GM18526 (cell line): ENCODE measurements around the gene LRRN3.

Experiments
- POLR2A ChIP-seq: IDR thresholded peaks from 3 replicates; pipeline ENCODE4 v1.6.1; 2011; ENCODE audit not compliant: insufficient read length; ENCODE audit errors: extremely low read depth

LRRN3 gene

DNA sequence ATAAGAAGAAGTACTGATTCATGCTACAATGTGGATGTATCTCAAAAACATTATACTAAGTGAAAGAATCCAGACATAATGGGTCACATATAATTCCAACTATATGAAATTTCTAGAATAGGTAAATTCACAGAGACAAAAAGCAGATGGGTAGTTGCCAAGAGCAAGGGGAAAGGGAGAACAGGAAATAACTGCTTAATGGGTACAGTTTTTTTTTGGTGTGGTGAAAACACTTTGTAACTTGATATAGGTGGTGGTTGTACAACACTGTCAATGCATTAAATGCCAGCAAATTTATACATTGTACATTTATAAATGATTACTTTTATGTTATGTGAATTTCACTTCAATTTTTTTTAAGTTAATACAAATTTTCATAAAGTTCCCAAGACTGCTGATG is 19.4 kb upstream of the LRRN3 start:
- TF ChIP-seq POLR2A, result no peak

DNA sequence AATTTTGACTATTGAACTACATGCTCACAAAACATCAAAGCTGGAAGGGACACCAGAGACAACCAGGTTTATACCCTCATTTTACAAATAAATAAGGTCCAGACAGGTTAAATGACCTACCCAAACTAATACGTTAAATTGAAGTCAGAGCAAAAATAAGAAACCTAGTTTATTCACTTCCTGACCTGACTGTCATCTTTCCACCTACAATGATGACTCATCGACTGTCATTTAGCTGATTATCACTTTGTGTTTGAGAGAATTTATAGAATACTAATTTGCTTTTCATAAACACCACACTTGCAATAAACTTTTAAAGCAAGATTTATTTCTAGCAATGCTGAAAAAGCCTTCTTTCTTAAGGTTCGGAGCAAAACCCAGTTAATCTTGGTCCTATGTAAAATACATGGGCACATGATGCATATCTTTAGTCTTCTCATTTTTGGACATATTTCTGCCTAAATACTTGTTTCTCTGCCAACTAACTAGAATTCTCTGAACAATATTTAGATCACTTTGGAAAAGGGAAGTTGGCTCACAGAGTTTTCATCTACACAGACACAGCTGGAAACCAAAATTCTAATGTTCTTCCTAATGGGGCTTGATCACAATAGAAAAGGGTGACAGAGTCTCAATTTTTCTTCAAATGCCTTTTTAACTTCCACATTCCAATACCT is 16.7 kb upstream of the LRRN3 start:
- TF ChIP-seq POLR2A, result no peak

DNA sequence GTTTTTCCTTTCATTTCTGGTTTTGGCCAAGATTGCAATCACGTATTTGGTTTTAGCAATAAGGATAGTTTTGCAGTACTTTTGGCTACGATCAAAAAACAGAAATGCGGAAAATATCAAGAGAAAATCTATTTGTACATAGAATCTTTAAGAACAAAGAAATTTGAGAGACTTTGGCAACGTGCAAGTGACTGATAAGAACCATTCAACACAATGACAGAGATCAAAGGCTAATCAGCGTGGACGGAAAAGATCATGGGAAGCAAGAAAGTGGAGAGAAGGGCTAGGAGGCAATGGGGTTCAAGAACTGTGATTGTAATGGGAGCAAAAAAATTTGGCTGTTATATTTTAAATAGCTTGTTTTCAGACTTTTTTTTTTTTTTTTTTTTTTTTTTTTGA is 16.2 kb upstream of the LRRN3 start:
- TF ChIP-seq POLR2A, result no peak

DNA sequence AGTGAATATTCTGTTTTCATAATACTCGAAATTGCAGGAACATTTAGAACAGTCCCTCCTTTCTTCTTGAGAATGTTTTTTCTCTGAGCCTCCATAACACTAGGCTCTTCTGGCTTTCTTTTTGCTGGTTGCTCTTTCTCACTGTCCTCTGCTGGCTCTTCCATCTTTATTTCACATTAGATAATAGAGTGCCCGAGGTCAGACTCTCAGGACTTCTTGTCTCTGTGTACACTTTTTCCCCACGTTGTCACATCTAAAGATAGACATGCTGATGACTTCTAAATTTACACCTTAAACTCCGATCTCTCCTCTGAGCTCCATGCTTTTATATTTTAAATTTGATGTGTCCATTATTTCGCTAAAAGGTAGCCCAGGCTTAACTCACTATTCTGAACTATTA is 15.4 kb upstream of the LRRN3 start:
- TF ChIP-seq POLR2A, result no peak

DNA sequence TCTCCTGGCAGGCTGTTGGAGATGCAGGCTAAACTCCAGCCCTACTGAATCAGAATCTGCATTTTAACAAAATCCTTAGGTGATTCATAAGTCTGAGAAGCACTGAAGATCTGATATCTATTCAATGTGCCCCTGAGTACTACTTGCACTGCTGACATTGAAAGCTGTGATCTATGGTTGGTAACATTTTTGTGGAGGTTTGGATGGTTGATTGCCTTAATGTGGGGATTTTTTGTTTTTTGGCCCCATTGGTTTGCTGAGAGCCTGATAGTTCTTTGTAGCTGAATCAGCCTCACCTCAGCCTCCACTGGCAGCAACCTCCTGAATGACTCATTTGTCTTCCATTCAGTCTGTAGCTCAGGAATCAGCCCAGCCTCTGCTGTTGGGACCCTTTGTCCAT is 14.7 kb upstream of the LRRN3 start:
- TF ChIP-seq POLR2A, result no peak

DNA sequence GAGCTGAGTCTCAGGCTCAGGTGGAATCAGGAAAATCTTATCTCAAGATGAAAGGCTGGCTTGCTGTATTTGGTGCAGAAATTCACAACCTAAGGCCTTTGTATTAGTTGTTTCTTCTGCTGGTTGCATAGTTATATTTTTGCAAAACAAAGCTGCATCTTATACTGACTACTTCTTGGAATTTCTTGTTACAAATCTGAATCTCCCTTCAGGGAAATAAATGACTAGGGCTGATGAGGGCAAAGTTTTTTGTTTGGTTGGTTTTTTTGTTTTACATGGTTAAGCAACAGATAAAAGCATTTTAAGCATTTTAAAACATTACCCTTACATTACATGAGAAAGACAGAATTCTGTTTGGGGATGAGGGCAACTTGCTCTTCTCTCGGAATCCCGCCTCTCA is 13.9 kb upstream of the LRRN3 start:
- no peak for TF ChIP-seq POLR2A

DNA sequence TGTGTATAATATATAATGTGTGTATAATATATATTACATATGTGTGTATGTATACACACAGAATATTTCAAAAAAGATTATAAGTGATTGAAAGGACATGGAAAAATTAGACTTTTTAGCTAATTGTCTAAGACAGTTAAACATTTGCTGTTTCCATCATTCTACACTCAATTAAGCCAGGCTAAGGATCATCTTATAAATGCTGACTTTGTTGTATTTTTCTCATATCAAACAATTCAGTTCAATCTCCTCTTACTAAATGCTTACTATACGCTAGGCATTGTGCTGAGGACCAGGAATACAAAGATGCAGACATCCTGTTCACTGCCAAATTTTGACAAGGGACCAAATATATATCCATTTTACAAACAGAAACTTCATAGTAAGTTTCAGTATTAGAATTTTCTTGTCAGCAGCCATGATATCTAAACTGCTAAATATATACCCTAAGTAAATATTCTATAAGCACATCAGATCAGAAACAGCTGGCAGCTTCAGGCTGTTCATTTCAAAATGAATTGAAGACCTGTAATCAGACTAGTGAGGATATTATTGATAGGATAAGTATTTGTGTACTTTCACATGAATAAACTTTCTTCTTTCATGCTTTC is 10.3 kb upstream of the LRRN3 start:
- no peak for TF ChIP-seq POLR2A

DNA sequence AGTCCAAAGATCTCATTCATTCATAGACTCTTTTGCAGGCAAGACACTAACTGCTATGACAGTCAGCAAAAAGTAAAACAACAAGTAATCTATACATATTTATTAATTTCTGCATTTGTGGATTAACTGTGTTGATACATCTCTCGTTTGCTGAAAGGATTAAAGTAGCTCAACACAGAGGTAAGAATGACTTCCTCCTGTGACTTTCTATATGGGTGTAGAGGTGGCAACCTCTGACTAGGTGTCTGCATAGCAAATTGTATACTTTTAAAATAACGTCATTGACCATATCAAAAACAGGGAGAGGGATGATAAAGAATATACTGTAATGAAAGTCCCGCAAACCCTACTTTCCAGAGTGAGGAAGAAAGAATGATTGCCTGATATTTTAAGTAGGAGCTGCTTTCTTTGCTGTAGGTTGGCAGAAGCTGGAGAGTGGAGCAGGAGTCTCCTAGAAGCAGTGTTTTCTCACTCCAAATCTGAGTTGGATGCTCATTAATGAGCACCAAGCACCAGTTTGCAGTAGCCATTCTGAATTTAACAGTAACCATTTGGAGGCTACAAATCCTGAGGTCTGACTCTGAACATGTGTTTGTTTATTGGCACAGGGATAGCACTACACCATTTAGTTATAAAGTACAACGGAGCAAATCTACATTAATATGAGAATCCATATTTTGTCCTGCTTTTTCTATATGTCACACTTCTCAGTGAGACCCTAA is 9.2 kb upstream of the LRRN3 start:
- no peak for TF ChIP-seq POLR2A

DNA sequence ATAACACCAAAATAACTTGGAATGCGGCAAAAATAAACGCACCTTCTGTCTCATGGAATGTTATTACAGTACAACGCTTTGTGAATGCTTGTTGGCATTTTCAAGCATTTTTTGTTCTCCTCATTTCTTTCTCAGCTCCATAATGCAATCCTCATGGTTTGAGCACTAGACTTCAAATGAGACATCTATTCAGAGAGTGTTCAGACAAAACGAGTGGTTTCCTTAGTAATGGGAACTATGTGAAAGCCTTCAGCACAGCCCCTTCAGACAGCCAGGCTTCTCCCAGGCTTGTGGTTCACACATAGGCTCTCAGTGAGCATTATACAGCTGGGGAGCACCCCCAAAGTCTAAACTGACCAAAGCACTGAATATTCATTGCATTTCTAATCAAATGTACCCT is 8.6 kb upstream of the LRRN3 start:
- no peak for TF ChIP-seq POLR2A

DNA sequence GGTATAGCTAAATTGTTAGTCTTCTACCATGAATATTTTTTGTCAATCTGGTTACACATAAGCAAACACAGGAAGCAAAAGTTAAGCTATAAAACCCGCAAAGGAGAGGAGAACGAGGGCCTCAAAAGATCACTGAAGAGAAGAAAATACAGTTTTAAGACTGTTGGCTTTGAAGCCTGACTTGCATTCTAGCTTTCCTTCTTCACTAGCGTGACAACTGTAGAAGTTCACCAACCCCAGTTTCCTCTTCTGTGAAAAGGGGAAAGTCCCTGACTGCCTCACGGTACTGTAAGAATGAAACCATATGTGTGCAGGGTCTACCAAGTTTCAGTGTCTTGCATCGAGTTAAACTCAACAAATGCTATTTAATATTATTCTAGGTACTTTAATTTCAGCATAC is 7.5 kb upstream of the LRRN3 start:
- TF ChIP-seq POLR2A, result no peak

DNA sequence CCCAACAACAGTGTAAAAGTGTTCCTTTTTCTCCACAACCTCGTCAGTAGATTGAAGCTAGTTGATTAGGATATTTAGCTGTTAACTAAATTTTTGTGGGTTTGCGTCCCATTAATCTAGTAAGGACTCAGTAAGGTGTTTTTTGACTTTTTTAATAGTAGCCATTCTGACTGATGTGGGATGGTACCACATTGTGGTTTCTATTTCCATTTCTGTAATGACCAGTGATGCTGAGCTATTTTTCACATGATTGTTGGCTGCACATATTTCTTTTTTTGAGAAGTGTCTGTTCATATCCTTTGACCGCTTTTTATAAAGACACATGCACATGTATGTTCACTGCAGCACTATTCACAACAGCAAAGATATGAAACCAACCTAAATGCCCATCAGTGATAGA is 5.6 kb upstream of the LRRN3 start:
- TF ChIP-seq POLR2A, result no peak

DNA sequence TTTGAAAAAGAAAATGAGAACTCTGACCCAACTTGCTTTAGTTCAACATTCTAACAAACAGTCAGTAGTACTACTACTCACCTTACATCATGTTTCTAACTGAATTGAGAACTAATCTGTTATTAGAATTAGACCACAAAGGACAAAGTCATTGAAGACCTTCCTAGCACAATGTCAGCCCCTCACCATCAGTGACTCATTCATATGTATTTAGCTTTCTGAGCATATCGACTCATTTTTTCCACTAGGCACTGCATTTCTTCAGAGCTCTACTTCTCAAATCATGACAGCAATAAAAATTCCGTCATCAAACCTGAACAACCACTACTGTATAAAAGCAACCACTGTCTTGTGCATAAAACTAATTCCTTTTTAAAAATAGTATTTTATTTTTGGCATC is 4.4 kb upstream of the LRRN3 start:
- no peak for TF ChIP-seq POLR2A

DNA sequence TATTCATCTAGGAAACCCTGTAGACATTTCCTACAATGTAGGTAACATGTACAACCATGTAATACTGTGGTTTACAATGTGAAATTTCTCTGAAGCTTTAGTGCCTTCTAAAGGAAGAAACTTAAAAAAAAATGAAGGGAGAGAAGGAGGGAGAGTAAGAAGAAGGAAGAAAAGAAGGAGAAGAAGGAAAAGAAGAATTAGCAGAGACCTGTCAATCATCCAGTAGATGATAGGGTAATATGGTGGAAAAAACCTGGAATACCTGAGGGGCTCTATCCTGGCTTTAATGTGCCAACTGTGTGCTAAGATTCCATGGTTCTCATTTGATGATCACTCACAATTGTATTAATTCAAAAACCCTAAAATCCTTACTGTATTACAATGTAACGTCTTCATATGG is 2.6 kb upstream of the LRRN3 start:
- TF ChIP-seq POLR2A, result no peak

DNA sequence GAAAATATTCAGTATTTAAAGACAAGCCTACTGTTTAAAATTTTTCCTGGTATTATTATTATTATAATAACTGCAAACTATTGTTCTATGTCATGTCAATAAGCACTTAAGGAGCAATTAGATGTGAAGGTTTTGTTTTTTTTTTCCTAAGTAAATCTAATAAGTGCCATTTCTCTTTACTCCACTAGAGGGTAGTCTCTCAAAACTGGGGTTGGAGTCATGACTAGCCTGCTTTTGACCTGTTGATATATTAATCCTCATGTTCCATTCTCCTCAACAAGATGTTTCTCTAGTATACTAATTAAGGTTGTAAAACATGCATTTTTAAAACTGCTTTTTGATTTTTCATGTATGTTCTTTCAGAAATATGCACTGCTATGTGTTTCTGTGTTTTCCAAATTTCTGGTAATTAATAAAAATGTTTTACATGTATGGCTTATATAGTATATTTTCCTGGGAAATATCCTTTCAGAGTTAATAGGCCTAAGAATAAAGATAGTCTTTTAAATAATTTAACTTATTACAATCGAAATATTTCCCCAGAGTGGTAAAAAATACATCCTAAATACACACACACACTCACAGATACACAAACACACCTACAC is 1.0 kb upstream of the LRRN3 start:
- TF ChIP-seq POLR2A, result no peak

DNA sequence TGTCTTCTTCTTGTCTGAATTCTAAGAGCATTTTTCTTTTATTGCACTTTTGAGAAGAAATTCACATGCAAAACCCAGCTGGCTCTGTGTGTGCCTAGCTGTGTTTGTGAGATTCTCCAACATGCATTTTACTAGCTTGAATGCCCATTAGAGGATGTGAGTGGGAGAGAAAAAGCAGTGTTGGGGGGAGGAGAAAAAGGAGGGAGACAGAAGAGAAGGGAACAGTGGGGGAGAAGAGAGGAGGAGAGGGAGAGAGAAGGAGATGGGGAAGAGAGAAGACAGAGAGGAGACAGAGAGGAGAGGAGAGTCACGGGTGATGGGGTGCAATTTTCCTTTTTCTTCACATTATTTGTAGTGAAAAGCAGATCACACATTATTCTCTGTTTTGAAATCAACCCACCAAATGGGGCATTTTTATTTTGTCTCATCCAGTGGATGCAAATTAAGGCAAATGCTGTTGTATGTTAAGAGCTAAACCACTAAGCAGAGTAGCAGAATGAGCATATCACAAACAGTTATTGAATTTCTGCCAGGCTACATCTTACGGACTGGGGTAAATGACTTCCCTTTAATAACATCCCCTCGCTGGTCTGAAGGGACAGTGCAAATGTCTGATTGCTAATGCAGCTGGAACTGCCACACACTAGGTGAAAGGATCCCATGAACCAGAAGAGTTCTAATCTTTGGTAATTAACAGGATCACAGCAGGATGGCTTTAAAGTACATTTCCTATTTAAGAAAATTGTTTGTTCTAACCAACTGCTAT is 849 bp downstream of the LRRN3 start:
- no peak for TF ChIP-seq POLR2A

DNA sequence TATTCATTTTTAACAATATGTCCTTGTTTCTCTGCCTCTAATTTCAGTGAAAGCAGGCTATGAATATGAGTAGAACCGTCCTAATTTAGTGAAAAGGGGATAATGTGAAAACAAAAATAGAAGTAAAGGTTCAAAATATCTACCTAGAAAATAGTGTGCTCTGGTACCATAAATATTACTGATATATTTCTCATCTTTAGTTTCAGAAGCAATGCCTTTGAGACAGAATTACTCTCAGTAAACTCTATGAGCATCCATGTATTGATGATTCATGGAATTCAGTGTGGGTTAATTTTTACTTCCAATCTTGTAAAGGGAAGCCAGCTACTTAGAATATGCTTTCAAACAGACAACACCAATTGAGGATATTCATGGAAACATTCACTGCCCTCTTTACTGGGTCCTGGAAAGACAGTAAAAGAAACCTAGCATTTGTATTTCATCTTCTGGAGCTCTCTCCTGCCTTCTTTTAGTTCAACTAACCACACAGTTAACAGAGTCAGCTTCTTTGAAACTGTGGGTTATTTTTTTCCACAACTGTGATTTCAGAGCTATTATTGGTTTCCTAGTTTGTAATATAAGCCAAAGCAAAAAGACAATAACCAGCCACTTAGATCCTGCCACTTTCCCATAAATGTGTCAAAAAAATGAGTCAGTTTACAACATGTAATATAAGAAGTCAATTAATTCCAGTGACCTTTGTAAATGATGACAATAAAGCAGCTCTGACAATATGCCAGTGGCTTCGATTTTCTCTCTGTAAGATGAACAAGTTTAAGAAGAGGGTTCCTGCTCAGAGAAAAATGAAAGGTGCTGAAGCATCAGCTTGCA is 1.7 kb downstream of the LRRN3 start:
- TF ChIP-seq POLR2A, result no peak
